ENCODE data around the gene REXO2.

The REXO2 gene

DNA sequence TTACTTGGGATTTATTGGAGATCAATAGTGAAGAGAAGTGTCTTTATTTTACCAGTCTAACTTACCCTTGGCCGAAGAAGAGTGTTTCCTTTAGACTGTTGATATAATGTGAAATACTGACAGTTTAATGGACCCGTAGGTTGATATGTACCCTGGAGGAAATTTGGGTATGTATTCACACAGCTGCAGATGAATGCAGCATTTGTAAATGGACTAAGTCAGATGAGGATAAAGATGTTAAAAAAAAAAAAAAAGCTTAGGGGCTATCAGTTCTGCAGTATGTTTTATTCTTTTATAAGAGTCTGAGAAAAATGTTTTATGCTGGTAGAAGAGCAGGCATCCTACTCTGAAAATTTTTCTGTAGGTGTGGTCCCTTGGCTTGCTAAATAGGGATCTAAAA, 2.7 kb downstream of the REXO2 start:
- no peak for DNase-seq

DNA sequence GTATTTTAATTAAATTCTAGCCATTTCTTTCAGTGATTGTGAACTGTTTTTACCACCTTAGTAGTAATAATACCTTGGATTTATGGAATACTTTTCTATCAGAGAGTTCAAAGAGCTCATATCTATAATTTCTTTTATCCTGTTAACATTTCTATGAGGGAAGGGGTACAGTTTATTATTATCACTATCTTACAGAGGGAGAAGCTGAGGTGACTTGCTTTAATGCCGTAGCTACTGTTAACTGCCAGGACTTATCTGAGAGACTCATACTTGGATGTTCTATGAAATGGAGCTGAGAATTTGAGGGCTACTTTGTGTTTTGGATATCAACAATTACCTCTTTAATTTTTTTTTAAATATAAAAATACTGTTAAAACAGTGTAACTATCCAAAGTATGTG, 3.3 kb downstream of the REXO2 start:
- DNase-seq = no peak

DNA sequence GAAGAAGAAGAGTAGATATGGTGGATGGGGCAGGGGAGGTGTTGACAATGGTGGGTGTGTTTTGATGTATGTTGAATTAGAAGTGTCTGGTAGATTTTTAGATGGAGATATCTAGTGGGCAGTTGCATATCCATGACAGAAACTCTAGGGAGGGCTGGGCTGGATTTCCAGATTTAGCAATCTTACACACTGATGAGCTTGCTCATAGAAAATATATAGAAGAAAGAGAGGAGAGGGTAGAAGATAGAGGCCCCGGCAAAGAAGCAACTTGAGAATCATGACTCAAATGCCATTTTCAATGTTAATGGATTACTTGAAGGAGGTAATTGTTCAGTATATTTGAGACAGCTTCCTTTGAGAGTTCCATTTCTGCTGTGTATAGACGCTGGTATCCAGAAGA, 8.2 kb downstream of the REXO2 start:
- no peak for DNase-seq

DNA sequence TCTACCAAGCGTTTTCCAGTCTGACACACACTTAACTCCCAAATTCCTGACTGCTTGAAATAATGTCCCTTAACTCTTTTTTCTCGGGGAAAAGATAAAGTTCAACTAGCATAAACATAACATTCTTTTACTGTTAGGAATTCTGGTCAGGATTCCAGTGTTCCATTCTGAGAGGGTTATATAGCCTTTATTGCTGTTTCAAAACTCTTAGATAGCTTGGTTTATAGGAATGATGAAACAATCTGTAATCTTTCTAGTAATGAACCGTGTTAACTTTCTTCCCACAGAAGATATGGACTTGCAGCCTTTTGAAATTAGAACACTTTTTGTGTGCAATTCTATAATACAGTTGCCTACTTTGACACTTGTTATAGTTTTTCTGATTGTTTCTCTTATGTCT, 8.6 kb downstream of the REXO2 start:
- no peak for DNase-seq

DNA sequence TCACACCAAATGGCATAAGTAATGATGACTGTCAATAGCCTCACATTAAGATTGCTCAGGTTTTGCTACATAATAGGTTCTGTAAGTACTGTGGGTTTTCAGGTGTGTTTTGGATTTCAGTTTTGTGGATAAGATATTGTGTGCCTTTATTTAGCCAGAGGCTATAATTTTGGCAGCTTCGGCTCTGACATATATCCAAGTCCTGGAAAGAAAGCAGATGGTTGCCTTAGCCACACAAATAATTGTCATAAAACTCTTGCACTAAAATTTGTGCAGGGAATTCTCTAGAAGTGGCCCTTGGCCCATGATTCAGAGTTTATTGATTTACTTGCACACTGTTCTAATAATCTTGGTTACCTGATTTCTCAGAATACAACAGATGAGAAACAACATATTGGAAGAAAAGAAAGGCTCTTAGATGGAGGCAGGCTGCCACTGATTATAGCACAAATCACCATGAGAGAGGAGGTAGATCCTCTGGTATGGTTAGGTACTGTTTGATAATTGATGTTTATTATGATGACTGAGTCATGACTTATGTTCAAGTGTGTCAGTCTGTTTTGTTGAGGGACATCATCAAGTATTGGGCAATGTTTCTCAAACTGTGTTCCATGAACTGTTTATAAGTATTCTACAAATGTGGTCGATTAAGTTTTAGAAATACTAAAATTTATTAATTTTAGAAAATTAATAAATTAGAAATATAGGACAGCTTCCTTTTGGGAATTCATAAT, 9.6 kb downstream of the REXO2 start:
- no peak for DNase-seq

DNA sequence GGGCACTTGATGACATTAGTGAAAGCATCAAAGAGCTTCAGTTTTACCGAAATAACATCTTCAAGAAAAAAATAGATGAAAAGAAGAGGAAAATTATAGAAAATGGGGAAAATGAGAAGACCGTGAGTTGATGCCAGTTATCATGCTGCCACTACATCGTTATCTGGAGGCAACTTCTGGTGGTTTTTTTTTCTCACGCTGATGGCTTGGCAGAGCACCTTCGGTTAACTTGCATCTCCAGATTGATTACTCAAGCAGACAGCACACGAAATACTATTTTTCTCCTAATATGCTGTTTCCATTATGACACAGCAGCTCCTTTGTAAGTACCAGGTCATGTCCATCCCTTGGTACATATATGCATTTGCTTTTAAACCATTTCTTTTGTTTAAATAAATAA, 10.6 kb downstream of the REXO2 start:
- no peak for DNase-seq

DNA sequence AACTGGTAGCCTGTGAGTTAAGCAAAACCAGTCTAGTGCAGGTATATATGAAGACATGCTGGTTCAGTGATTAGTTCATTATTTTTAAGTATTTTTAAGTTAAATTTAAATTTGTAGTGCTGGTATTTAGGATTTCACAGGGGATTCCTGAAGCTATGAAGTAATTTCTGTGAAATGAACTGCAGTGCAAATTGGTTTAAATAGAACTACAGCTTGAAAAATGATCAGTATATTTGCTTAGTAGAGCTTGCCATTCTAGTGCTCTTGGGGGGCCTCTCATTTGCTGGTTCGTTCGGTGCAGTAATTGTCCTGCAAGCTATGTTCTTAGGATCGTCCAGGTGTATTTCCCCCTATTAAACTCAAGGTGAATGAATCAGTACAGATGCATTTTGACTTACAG, 13.1 kb downstream of the REXO2 start:
- DNase-seq = no peak

DNA sequence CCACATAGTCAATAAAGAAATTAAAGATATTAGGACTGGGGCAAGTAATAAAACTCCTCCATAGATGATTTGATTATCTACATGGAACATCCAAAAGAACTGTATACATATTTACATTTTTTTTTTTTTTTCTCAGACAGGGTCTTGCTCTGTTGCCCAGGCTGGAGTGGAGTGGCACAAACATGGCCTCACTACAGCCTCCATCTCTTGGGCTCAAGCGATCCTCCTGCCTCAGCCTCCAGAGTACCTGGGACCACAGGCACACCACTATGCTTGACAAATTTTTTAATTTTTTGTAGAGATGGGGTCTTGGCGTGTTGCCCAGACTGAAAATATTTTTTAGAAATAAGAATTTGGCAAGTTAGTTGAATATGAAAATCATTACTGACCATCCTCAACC, 24.7 kb downstream of the REXO2 start:
- no peak for DNase-seq

DNA sequence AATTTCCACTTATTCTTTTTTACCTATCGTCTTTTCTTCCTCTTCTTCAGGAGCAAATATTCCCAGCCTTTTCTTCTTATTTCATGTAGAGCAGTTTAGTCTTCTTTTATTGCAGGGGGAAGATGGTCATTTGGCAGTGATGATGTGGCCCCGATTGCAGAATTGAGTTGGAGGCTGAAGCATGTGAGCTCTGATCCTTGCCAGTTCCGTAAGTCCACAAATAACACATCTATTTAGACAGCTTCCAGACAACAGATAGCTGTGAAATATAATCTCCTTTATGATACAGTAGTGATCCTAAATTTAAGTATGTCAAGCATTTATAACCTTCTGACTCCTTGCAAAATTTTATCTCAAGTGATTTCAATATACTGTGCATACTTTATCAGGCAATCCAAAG, 27.5 kb downstream of the REXO2 start:
- no peak for DNase-seq

DNA sequence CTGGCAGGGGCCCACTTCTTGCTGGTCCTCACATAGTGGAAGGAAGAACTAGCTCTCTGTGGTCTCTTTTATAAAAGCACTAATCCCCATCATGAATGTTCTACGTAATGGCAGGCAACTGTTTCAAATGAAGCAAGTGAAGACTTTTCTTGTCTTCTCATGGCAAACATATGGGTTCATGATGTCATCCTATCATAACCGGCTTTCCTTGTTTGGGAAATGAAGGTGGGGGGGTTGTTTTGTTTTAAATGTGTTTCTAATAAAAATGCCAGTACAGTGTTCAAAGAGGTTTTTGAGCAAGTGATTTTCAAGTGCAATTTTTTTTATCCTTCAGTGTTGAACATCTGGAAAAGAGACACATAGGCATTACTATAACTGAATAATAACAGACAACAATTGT, 33.4 kb downstream of the REXO2 start:
- DNase-seq = no peak

DNA sequence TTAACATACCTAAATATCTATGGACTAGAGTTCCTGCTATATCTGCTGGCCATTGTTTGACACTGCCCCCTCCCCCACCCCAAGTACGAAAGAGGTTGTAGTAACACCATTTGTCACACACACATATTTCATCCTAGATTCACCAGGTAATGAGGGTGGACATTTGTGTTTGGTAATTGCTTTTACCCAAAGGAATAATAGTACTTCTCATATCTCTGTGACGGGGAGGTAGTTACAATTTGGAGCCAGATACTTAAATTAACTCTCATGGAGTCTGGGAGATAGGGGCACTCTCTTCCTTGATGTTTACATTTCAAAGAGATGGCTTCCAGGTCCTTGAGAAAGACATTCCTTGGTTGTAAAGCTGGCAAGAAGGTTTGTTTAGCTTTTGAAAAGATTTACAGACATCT, 38.7 kb downstream of the REXO2 start:
- no peak for DNase-seq

DNA sequence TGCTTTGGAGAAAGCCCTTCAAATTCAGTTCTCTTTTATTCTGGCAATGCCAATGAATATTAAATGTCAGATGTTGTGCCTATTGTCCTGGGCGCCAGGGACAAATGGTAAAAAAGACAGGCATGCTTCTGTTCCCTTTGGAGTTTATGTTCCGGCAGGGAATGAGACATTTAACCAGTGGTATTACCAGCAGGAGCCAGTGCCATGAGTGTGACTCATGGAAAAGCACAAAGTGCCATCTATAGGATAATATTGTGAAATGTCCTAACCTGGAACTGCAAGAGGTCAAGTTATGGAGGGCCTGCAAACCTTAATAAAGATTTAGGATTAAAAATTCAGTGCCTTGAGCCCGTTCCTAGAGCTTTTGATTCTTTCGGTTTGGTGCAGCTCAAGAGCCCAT, 39.5 kb downstream of the REXO2 start:
- no peak for DNase-seq

DNA sequence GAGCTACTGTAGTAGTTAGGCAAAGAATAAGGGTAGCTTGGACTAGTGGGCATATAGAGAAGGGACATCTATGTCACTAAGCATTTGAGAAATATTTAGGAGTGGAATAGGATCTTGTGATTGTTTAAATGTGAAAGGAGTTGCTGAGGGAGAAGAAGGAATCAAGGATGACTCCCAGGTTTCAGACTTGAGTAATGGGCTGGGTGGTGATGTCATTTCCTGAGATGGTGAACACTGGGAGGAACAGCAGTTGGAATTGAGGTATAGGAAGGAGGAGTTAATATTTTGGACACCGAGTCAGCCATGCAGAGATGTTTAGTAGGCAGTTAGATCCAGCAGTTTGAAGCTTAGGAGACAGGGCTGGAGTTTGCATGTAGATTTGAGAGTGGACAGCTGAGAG, 40.1 kb downstream of the REXO2 start:
- DNase-seq = no peak

DNA sequence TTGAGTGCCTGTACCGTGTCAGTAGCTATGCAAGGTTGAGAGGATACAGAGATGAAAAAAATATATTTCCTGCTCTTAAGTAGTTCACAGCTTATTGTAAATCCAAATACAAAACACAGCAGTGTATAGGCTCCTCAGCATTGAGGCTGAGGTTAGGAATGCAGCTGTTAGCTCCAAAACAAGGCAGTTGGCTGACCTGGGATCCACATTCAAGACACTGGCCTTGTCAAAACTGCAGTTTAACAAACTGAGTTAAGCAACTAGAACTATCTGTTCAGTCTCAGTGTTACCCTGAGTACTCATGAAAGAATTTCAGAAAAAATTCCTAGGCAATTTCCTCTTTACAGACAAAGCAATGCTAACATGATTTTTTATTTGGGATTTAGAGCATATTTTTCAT, 42.8 kb downstream of the REXO2 start:
- DNase-seq = no peak

DNA sequence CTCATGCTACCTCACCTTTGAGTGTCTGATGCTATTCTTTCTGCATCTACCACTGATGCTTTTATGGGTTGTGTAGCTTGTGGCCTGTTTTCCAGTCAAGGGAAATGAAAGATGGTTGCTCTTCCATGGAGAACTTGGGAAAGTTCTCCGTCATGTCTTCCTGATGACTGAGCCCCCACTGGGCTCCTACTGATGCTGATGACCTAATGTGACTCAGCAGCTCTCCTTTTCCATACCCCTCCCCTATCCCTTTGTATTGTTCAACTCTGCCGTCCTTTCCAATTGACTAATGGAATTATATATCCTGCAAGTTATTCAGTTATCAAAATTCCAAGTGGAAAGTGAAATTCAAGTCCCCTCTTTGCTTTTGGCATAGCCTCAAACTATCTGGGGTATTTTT, 44.7 kb downstream of the REXO2 start:
- no peak for DNase-seq

DNA sequence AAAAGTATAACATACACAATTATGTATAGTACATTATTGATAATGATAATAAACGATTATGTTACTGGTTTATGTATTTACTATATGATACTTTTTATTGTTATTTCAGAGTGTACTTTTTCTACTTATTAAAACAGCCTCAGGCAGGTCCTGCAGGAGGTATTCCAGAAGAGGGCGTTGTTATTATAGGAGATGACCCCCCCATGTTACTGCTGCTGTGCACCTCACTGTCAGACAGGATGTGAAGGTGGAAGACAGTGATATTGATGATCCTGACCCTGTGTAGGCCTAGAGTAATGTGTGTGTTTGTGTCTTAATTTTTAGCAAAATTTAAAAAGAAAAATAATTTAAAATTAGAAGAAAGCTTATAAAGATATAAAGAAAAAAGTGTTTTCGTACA, 57.6 kb downstream of the REXO2 start:
- DNase-seq = no peak

DNA sequence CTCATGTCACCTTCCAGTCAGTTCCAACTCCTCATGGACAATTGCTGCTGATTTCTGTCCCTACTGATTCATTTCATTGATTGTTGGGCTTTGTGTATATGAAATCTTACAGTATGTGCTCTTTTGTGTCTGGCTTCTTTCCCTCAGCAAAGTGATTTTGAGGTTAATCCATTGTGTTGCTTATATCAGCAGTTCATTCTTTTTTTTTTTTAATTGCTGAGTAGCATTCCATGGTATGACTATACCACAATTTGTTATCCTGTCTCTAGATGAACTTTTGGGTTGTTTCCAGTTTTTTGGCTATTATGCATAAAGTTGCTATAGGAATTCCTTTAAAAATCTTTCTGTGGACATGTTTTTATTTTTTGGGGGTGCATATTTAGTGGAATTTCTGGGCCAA, 60.5 kb downstream of the REXO2 start:
- DNase-seq = no peak
